Measurements from ENCODE around the gene SLC37A3. TPM values are rescaled to one million over a fixed set of nuclear protein-coding genes. Genes with fewer than 3 reads are reported as not detected.
"Not testable (repeated sequence)": the region's sequence is repeated elsewhere in the genome, so short reads cannot be mapped to it uniquely, and the experiment has no call there.

SLC37A3 gene
- total RNA-seq, 4 donors from 2014 or later: 71.9 to 123 (median 86.9) TPM

- Histone ChIP-seq H3K4me1 (peaks cover 27 to 28% of the 10 kb centered on the region in 2 donors), H3K27ac (peak overlapping the region; percentile 61 to 88 (median 87)), H3K36me3 (no peaks in the 10 kb centered on the region), H3K27me3 (no peaks in the 10 kb centered on the region), H3K9me3 (no peaks in the 10 kb centered on the region), H3K4me3 (replicated peaks in 1 of 3) (no peak overlapping the region)
- WGBS, 2 donors: 10 to 15% methylated on average over 4 to 7 of the region's 7 CpGs
- TF ChIP-seq CTCF (IDR thresholded peaks at IDR 0.05): no peak
- TF ChIP-seq POLR2A (IDR thresholded peaks at IDR 0.05): peak in 1 of 2 donors; percentile 26
- intact Hi-C loops (cut with DNase I): no loop called here
- DNase-seq: peak; percentile 92 to 93
These were observed 82.1 kb downstream of the SLC37A3 start for GRCh38 chr7:140316165-140316661.

GRCh38 chr7:140315498-140316164, 82.7 kb downstream of the SLC37A3 start:
- intact Hi-C loops (cut with DNase I): no loop called here
- DNase-seq: no peak
- TF ChIP-seq POLR2A (IDR thresholded peaks at IDR 0.05): no peak
- TF ChIP-seq CTCF (IDR thresholded peaks at IDR 0.05): no peak
- Histone ChIP-seq H3K27me3 (no peaks in the 10 kb centered on the region), H3K4me3 (replicated peaks in 1 of 3) (no peak overlapping the region), H3K36me3 (no peaks in the 10 kb centered on the region), H3K9me3 (no peaks in the 10 kb centered on the region), H3K4me1 (peaks cover 27 to 31% of the 10 kb centered on the region in 2 donors), H3K27ac (peak overlapping the region; percentile 61 to 88 (median 87))
- 37 to 38% methylated on average over 15 of the region's 15 CpGs for WGBS, 2 donors

GRCh38 chr7:140314573-140315480, 83.5 kb downstream of the SLC37A3 start:
- peak in 1 of 2 donors; percentile 20 for TF ChIP-seq POLR2A (IDR thresholded peaks at IDR 0.05)
- TF ChIP-seq CTCF (IDR thresholded peaks at IDR 0.05): no peak
- WGBS, 2 donors: 60 to 70% methylated on average over 21 of the region's 21 CpGs
- intact Hi-C loops (cut with DNase I): no loop called here
- no peaks in the 10 kb centered on the region for H3K36me3 ChIP-seq
- no peaks in the 10 kb centered on the region for H3K9me3 ChIP-seq
- no peak overlapping the region for H3K4me3 ChIP-seq (replicated peaks in 1 of 3)
- no peaks in the 10 kb centered on the region for H3K27me3 ChIP-seq
- peak; percentile 76 to 87 for DNase-seq
- peaks cover 27 to 39% of the 10 kb centered on the region in 2 donors for H3K4me1 ChIP-seq
- H3K27ac ChIP-seq: peak overlapping the region; percentile 61 to 88 (median 87)

- no peaks in the 10 kb centered on the region for H3K9me3 ChIP-seq
- H3K4me3 ChIP-seq (replicated peaks in 1 of 3): no peak overlapping the region
- no peak overlapping the region for H3K27ac ChIP-seq
- DNase-seq: no peak
- no peaks in the 10 kb centered on the region for H3K36me3 ChIP-seq
- TF ChIP-seq POLR2A (IDR thresholded peaks at IDR 0.05): no peak
- no peak for TF ChIP-seq CTCF (IDR thresholded peaks at IDR 0.05)
- H3K4me1 ChIP-seq: peaks cover 29 to 38% of the 10 kb centered on the region in 2 donors
- intact Hi-C loops (cut with DNase I): no loop called here
- H3K27me3 ChIP-seq: no peaks in the 10 kb centered on the region
- WGBS, 2 donors: 89 to 99% methylated on average over 2 of the region's 2 CpGs
These were observed 86.0 kb downstream of the SLC37A3 start for GRCh38 chr7:140312141-140312846.

- H3K9me3 ChIP-seq; intact Hi-C loops (cut with DNase I); H3K36me3 ChIP-seq; DNase-seq; H3K4me3 ChIP-seq (replicated peaks in 1 of 3); H3K27me3 ChIP-seq: not testable (repeated sequence)
- peak overlapping the region in 1 of 3 donors; percentile 5 for H3K27ac ChIP-seq
- 93 to 100% methylated on average over 2 of the region's 2 CpGs for WGBS, 2 donors
- peaks cover 20 to 31% of the 10 kb centered on the region in 2 donors for H3K4me1 ChIP-seq
These were observed 87.2 kb downstream of the SLC37A3 start for GRCh38 chr7:140311128-140311527.
